H9 (cell line): Measurements from ENCODE around the gene RAP1GAP2. TPM values are rescaled to one million over a fixed set of nuclear protein-coding genes. Genes with fewer than 3 reads are reported as not detected.

Experiments used
- DNase-seq: peaks from one replicate; pipeline ENCODE4 v3.0.0-alpha.2; 2017
- H2AFZ ChIP-seq: one replicate; pipeline ENCODE4 v1.6.1; 2013; ENCODE audit warnings: mild to moderate bottlenecking, low read length, control low read depth, moderate library complexity
- H2AK5ac ChIP-seq: 2 replicates; pipeline ENCODE4 v1.6.1; 2013; ENCODE audit warnings: low read length, control low read depth, mixed read lengths; ENCODE audit not compliant: insufficient read length
- H2BK120ac ChIP-seq: one replicate; pipeline ENCODE4 v1.6.1; 2013; ENCODE audit warnings: low read depth, mild to moderate bottlenecking, low read length, control low read depth, inconsistent platforms; ENCODE audit not compliant: poor library complexity, severe bottlenecking
- H2BK12ac ChIP-seq: 2 replicates; pipeline ENCODE4 v1.6.1; 2013; ENCODE audit warnings: low read length, control low read depth, mixed read lengths, low read depth; ENCODE audit not compliant: insufficient read length
- H2BK15ac ChIP-seq: 2 replicates; pipeline ENCODE4 v1.6.1; 2013; ENCODE audit warnings: low read depth, low read length, control low read depth
- H2BK20ac ChIP-seq: one replicate; pipeline ENCODE4 v1.6.1; 2013; ENCODE audit warnings: low read depth, mild to moderate bottlenecking, low read length, control low read depth, inconsistent platforms; ENCODE audit not compliant: poor library complexity, severe bottlenecking
- H2BK5ac ChIP-seq: 2 replicates; pipeline ENCODE4 v1.6.1; 2013; ENCODE audit warnings: low read length, control low read depth, mixed read lengths; ENCODE audit not compliant: insufficient read length
- H3K14ac ChIP-seq: 2 replicates; pipeline ENCODE4 v1.6.1; 2013; ENCODE audit warnings: low read length, control low read depth; ENCODE audit not compliant: insufficient read depth
- H3K18ac ChIP-seq: 2 replicates; pipeline ENCODE4 v1.6.1; 2013; ENCODE audit warnings: low read depth, mild to moderate bottlenecking, mixed read lengths, low read length, control low read depth; ENCODE audit not compliant: insufficient read length
- H3K23ac ChIP-seq: 2 replicates; pipeline ENCODE4 v1.6.1; 2013; ENCODE audit warnings: low read length, control low read depth, mixed read lengths, low read depth; ENCODE audit not compliant: insufficient read length
- H3K23me2 ChIP-seq: 2 replicates; pipeline ENCODE4 v1.6.1; 2013; ENCODE audit warnings: low read depth, mild to moderate bottlenecking, mixed read lengths, low read length, control low read depth; ENCODE audit not compliant: insufficient read length, poor library complexity, severe bottlenecking
- H3K27ac ChIP-seq: 2 replicates; pipeline ENCODE4 v1.5.1; 2013; ENCODE audit warnings: low read length, control low read depth, mixed read lengths, low read depth; ENCODE audit not compliant: insufficient read length
- H3K27me3 ChIP-seq: 2 replicates; pipeline ENCODE4 v1.6.1; 2013; ENCODE audit warnings: low read length, control low read depth, inconsistent platforms; ENCODE audit not compliant: insufficient read depth
- H3K4ac ChIP-seq: 2 replicates; pipeline ENCODE4 v1.6.1; 2013; ENCODE audit warnings: low read depth, mild to moderate bottlenecking, control low read depth, inconsistent platforms, low read length, moderate library complexity
- H3K4me1 ChIP-seq: 2 replicates; pipeline ENCODE4 v1.6.1; 2013; ENCODE audit warnings: low read length, control low read depth, inconsistent platforms; ENCODE audit not compliant: insufficient read depth
- H3K4me2 ChIP-seq: 2 replicates; pipeline ENCODE4 v1.6.1; 2013; ENCODE audit warnings: low read length, control low read depth, mixed read lengths; ENCODE audit not compliant: insufficient read length, insufficient read depth
- H3K56ac ChIP-seq: 2 replicates; pipeline ENCODE4 v1.6.1; 2013; ENCODE audit warnings: low read depth, mild to moderate bottlenecking, mixed read lengths, low read length, control low read depth; ENCODE audit not compliant: insufficient read length
- H3K79me1 ChIP-seq: 2 replicates; pipeline ENCODE4 v1.6.1; 2013; ENCODE audit warnings: low read depth, mild to moderate bottlenecking, moderate library complexity, low read length, control low read depth, inconsistent platforms; ENCODE audit not compliant: insufficient read depth, poor library complexity, severe bottlenecking
- H3K79me2 ChIP-seq: 2 replicates; pipeline ENCODE4 v1.6.1; 2013; ENCODE audit warnings: low read length, control low read depth, inconsistent platforms; ENCODE audit not compliant: insufficient read depth
- H3K9ac ChIP-seq: 2 replicates; pipeline ENCODE4 v1.6.1; 2013; ENCODE audit warnings: low read length, control low read depth, mixed read lengths; ENCODE audit not compliant: insufficient read length; ENCODE audit errors: extremely low read depth
- H3K9me3 ChIP-seq: one replicate; pipeline ENCODE4 v1.6.1; 2013; ENCODE audit warnings: low read depth, low read length, inconsistent platforms; ENCODE audit not compliant: control insufficient read depth
- H3T11ph ChIP-seq: one replicate; pipeline ENCODE4 v1.6.1; 2013; ENCODE audit warnings: mild to moderate bottlenecking, low read length, control low read depth, inconsistent platforms
- H4K20me1 ChIP-seq: one replicate; pipeline ENCODE4 v1.6.1; 2013; ENCODE audit not compliant: control insufficient read depth, insufficient read length, insufficient read depth
- H4K5ac ChIP-seq: 2 replicates; pipeline ENCODE4 v1.6.1; 2013; ENCODE audit warnings: low read depth, mild to moderate bottlenecking, mixed read lengths, low read length, control low read depth; ENCODE audit not compliant: insufficient read length
- H4K8ac ChIP-seq: replicated peaks from 2 replicates; pipeline ENCODE4 v1.6.1; 2013; ENCODE audit warnings: low read length, control low read depth, mixed read lengths, low read depth; ENCODE audit not compliant: insufficient read length
- H4K91ac ChIP-seq: 2 replicates; pipeline ENCODE4 v1.6.1; 2013; ENCODE audit warnings: low read depth, mild to moderate bottlenecking, moderate library complexity, mixed read lengths, low read length, control low read depth; ENCODE audit not compliant: insufficient read length
- H3K27ac Mint-ChIP-seq, 3 experiments: 2 replicates in 2 of 3; 3 replicates in 1 of 3; pipeline ENCODE4 v1.8.0; 2020 to 2021; ENCODE audit warnings: mixed read lengths in 3 of 3, mild to moderate bottlenecking in 1 of 3, moderate library complexity in 1 of 3
- H3K27me3 Mint-ChIP-seq: 2 replicates; pipeline ENCODE4 v1.8.0; 2021; ENCODE audit warnings: low read depth, mild to moderate bottlenecking, moderate library complexity, mixed read lengths
- H3K36me3 Mint-ChIP-seq, 3 experiments: 2 replicates in 2 of 3; 3 replicates in 1 of 3; pipeline ENCODE4 v1.8.0; 2020 to 2021; ENCODE audit warnings: low read depth in 3 of 3, mixed read lengths in 3 of 3; ENCODE audit not compliant: insufficient read depth in 1 of 3
- H3K4me1 Mint-ChIP-seq, 2 experiments: 2 replicates each; pipeline ENCODE4 v1.8.0; 2020; ENCODE audit warnings: mixed read lengths in 2 of 2
- H3K4me3 Mint-ChIP-seq, 2 experiments: 2 replicates in 1 of 2; 3 replicates in 1 of 2; pipeline ENCODE4 v1.8.0; 2020 to 2021; ENCODE audit warnings: mild to moderate bottlenecking in 2 of 2, mixed read lengths in 2 of 2, moderate library complexity in 1 of 2
- H3K9me3 Mint-ChIP-seq, 2 experiments: 2 replicates in 1 of 2; 3 replicates in 1 of 2; pipeline ENCODE4 v1.8.0; 2020; ENCODE audit warnings: mild to moderate bottlenecking in 2 of 2, mixed read lengths in 2 of 2, moderate library complexity in 1 of 2
- WGBS: extraction: QIAGEN DNeasy Blood & Tissue Kit; methylation state at CpG from one replicate; pipeline ENCODE4 v1.1.7; 2013; ENCODE audit warnings: missing lambda C conversion rate, low lambda C conversion rate, mixed read lengths; ENCODE audit not compliant: insufficient read length; ENCODE audit errors: extremely low coverage; 5-methylcytosine and 5-hydroxymethylcytosine counted together
- total RNA-seq: library from RNA; stranded (reverse); gene quantifications from 2 replicates; pipeline ENCODE4 v1.2.1, GENCODE V29; 2021
- TF ChIP-seq, protein P1 (sequence below): fragments of 200-600 bp; sonication (generic); conservative IDR thresholded peaks from 3 replicates; pipeline ENCODE4 v1.8.0; 2021; ENCODE audit warnings: antibody characterized with exemption, mild to moderate bottlenecking

RAP1GAP2 gene
- total RNA-seq, 1 experiment from 2014 or later: 33.8 TPM

DNA sequence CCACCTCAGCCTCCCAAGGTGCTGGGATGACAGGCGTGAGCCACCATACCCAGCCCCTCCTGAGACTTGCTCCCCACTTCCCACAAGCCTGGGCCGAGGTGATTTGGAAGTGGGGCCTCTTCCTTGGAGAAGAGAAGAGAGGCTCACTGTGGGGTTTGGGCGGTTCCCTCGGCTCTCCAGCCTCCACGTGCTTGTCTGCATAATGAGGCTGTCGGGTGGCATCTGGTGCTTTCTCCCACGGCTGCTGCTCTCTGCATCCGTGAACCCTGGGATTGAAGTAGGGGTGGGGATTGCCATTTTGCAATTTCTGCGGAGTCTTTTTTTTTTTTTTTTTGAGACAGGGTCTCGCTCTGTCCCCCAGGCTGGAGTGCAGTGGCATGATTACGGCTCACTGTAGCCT, 101.4 kb downstream of the RAP1GAP2 start:
- H3K27ac ChIP-seq: no peak overlapping the region
- H3K27ac Mint-ChIP-seq: peak overlapping the region in 1 of 3 experiments; percentile 40; a peak in 1 of 7 replicates

More for the DNA sequence above, 101.4 kb downstream of the RAP1GAP2 start:
- Histone ChIP-seq H2BK15ac (no peak overlapping the region), H3K9me3 (no peaks in the 10 kb centered on the region), H2BK120ac (no peak overlapping the region), H3K56ac (no peak overlapping the region), H3K18ac (no peak overlapping the region), H3T11ph (no peak overlapping the region), H2BK5ac (no peak overlapping the region), H3K14ac (no peak overlapping the region), H2AK5ac (no peak overlapping the region), H3K9ac (no peak overlapping the region), H3K79me2 (peaks cover 7% of the 10 kb centered on the region; the same call in 1 of the 2 replicates), H4K20me1 (no peaks in the 10 kb centered on the region), H3K79me1 (no peaks in the 10 kb centered on the region), H3K4me1 (no peaks in the 10 kb centered on the region), H4K91ac (no peak overlapping the region), H2AFZ (no peak overlapping the region), H4K5ac (no peak overlapping the region), H3K23me2 (no peaks in the 10 kb centered on the region), H2BK12ac (no peak overlapping the region), H3K23ac (no peak overlapping the region), H2BK20ac (no peak overlapping the region), H3K4me2 (no peak overlapping the region), H3K27me3 (no peaks in the 10 kb centered on the region), H3K4ac (no peak overlapping the region), H4K8ac (no peak overlapping the region)
- peaks cover 8 to 28% (median 11%) of the 10 kb centered on the region in 3 experiments for H3K36me3 Mint-ChIP-seq
- peaks cover 31 to 35% of the 10 kb centered on the region in 2 experiments for H3K4me1 Mint-ChIP-seq
- TF ChIP-seq, protein P1, sequence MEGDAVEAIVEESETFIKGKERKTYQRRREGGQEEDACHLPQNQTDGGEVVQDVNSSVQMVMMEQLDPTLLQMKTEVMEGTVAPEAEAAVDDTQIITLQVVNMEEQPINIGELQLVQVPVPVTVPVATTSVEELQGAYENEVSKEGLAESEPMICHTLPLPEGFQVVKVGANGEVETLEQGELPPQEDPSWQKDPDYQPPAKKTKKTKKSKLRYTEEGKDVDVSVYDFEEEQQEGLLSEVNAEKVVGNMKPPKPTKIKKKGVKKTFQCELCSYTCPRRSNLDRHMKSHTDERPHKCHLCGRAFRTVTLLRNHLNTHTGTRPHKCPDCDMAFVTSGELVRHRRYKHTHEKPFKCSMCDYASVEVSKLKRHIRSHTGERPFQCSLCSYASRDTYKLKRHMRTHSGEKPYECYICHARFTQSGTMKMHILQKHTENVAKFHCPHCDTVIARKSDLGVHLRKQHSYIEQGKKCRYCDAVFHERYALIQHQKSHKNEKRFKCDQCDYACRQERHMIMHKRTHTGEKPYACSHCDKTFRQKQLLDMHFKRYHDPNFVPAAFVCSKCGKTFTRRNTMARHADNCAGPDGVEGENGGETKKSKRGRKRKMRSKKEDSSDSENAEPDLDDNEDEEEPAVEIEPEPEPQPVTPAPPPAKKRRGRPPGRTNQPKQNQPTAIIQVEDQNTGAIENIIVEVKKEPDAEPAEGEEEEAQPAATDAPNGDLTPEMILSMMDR: no peak
- H3K4me3 Mint-ChIP-seq: no peak overlapping the region
- DNase-seq: no peak
- WGBS: no CpG with 5 or more reads among the region's 11 CpGs
- H3K9me3 Mint-ChIP-seq: peaks cover 0 to 2% of the 10 kb centered on the region in 2 experiments; a peak in 1 of 5 replicates
- no peaks in the 10 kb centered on the region for H3K27me3 Mint-ChIP-seq
